T-helper 9 cell (primary cell): ENCODE results near the gene CCNY.
"Not testable (repeated sequence)": the region's sequence is repeated elsewhere in the genome, so short reads cannot be mapped to it uniquely, and the experiment has no call there.

ENCODE experiments used
- DNase-seq: peaks from one replicate; pipeline ENCODE4 v3.0.0-alpha.2; 2020

CCNY gene

GRCh38 chr10:35535136-35535535 is 198.8 kb downstream of the CCNY start:
- no peak for DNase-seq

GRCh38 chr10:35536789-35537188 is 200.5 kb downstream of the CCNY start:
- DNase-seq = no peak

- not testable (repeated sequence) for DNase-seq
Measured at GRCh38 chr10:35537925-35538324, 201.6 kb downstream of the CCNY start.

GRCh38 chr10:35540296-35541164 is 204.2 kb downstream of the CCNY start:
- DNase-seq = no peak

DNA sequence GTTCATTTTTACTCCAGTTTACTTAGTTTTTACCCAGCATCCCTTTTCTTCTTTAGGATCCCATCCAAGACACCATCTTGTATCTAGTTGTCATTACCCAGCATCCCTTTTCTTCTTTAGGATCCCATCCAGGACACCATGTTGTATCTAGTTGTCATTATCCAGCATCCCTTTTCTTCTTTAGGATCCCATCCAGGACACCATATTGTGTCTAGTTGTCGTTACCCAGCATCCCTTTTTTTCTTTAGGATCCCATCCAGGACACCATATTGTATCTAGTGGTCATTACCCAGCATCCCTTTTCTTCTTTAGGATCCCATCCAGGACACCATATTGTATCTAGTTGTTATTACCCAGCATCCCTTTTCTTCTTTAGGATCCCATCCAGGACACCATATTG is 205.4 kb downstream of the CCNY start:
- no peak for DNase-seq

GRCh38 chr10:35542303-35542702 is 206.0 kb downstream of the CCNY start:
- no peak for DNase-seq

DNA sequence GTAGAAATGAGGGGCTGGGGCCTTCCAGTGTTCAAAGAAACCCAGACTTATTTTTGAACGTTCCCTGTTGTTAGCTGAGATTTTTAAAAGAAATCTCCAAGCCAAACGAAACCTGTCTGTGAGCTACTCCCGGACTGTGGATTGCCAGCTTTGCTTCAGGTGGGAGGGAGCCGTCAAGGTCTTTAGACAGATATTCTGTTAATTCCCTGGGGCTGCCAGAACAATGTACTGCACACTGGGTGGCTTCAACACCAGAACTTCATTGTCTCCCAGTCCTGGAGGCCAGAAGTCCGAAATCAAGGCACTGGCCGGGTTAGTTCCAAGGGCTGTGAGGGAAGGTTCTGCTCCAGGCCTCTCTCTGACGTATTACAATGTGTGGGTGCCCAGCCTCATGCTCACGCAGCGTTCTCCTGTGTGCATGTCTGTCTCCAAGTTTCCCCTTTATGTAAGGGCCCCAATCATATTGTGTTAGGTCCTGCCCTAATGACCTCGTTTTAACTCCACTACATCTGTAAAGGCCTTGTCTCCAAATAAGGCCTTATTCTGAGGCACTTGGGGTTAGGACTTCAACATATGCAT is 208.9 kb downstream of the CCNY start:
- DNase-seq = no peak

DNA sequence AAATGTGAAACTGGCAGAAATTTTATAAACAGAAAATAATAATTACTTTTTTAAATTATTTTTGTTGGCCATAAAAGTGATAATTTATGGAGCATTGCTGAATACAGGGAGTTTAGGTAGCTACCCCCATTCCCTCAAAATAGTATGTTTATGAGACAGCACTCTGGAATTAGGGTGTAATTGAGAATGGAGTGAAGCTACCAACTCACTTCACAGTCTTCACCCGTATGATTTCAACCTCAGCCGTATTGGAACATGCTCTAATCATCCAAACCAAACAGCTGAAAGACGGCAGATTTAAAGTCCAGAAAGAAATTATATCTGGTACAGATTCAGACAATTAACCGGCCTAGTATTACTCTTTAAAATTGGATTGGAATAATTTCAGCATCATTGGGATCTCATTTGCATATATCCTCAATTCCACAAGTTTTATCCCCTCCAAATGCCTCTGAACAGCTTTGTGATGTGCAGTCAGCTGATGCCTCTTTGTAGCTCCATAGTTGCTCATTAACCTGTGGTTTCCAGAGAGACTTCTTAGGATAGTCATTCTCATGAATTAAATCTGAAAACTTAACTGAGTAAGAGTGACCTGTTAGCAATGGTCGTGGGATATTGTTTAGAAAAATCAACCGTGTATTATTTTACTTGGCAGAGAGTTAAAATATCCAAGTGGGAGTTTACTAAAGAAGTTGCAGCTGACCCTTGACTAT is 209.7 kb downstream of the CCNY start:
- no peak for DNase-seq

DNA sequence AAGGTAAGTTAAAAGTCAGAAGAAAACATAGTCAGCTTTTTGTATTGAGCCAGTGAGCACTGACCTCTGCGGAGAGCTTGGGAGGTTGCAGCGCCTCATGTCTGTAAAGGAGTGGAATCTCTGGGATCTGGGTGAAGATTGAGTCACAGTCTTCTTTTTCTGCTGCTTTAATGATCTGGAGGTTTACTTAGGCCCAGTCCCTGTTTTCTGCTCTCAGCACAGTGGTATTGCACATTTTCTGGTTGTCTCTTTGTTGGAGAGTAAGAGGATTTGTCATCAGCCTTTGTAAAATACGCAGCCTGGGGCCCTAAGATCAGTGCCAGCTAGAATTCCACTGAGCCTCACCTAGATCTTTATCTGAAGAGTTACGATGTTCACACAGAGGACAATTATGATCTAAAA is 210.5 kb downstream of the CCNY start:
- no peak for DNase-seq

DNA sequence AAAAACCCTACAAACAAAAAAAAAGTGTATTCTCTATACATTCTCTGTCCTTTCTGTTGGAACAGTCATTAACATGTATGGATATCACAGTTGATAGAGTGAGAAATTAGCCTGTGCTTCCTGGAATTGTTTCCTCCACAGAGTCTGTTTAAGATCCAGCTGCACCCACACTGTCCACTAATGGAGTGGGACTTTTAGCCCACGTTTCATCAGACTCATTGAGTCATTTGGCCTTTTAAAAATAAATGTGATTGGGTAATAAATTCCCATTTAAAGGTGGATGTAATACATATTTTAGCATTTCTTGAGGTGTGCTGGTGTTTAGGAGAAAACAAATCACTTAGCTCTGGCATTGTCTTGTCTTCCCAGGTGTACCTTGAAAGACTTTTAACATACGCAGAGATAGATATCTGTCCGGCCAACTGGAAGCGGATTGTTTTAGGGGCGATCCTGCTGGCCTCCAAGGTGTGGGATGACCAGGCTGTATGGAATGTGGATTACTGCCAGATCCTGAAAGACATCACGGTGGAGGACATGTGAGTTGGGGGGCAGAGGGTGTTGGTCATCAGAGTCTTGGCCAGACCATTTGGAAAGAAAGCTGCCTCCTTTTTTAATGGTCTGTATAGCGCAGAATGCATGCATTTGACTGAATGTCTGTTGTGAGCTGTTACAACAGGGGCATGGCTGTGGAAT is 216.5 kb downstream of the CCNY start:
- no peak for DNase-seq

DNA sequence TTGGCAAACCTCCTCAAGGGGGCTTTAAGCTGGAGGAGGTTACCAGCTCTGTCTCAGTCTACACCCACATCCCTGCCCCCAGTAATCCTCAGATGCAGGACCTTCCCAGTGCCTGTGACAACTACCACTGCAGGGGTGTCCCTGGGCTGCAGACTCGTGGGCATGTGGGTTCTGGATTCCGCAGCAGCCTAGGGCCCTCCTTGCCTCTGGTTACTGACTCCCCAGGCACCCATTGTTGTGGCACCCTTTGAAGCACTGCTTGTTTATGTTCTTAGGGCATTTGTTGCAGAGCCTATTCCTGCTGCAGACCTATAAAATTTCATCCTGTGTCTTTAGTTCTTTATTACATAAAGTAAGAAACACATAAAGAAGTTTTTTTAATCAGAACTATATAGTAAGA is 217.7 kb downstream of the CCNY start:
- DNase-seq = no peak

DNA sequence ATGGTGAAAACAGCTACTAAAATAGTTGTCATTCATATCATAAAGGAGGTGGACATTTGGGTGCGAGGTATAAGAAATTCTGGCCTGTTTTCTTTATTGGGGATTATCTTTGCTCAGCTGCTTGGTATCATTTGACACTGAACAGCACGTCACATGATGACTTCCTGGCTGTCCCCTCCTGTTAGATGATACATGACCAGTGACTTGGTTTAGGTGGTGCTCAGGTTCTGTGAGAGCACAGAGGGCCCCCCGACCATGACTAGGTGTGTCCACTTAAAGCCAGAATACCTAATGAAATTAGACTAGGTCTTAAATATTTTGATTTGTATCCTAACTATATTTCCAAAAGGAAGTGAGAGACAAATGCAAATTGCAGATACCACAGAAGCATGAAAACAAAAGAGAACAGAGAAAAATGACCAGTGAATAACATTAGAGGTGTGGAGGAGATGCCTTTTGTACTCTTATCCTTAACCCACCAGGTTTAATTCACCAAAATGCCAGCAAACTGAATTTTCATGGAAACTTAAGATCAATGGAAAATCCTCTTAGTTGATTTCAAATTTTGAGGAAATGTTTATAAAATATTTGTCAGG is 218.2 kb downstream of the CCNY start:
- DNase-seq = no peak

- no peak for DNase-seq
Measured at GRCh38 chr10:35555962-35556930, 219.9 kb downstream of the CCNY start.

- DNase-seq = no peak
Measured at GRCh38 chr10:35558276-35558675, 222.0 kb downstream of the CCNY start.

DNA sequence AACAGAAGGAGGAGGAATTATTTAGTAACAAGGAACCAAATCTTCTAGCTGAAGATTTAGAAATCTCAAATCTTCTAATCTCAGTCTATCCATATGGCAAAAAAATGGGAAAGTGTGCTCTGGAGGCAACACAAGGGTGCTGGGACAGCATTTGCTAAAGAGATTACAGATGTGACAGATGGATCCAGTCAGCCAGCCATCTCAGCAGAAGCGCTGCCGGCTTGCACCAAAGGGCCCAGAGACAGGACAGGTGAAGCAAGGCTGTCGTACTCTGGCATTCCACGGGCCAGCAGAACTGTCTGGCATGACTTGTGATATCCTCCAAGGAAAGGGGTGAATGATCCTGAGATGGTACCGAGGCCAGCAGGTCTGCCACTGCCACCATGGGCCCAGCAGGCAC is 223.1 kb downstream of the CCNY start:
- DNase-seq = no peak

DNA sequence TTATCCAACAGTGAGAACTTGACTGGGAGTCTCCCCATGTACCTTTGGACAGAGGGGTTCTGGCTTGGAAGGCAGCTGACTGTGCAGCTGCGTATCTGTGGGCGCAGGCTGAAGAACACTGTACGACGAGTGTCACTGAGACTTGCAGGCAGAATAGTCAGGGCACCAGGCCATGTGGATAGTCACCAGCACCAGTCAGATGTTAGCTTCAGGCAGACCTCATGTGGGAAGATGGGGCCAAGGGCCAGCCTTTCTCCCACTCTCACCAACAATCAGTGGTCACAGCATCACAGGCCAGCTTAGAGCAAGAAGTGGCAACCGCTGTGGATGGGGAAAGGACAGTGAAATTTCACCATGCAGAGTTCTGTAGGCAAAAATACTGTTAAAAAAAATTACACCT is 225.4 kb downstream of the CCNY start:
- no peak for DNase-seq

DNA sequence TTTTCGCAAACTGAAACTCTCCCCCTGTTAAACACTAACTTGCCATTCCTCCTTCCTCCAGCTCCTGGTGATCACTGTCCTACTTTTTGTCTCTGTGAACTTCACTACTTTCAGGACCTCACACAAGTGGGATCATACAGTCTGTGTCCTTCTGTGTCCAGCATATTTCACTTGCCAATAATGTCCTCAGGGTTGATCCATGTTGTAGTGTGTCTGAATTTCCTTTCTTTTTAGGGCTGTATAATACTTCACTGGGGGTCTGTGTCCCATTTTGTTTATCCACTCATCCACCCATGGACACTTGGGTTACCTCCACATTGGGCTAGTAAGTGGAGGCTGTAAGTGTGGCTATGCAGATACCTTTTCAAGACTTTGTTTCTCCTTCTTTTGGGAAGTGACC is 226.1 kb downstream of the CCNY start:
- DNase-seq = no peak

DNA sequence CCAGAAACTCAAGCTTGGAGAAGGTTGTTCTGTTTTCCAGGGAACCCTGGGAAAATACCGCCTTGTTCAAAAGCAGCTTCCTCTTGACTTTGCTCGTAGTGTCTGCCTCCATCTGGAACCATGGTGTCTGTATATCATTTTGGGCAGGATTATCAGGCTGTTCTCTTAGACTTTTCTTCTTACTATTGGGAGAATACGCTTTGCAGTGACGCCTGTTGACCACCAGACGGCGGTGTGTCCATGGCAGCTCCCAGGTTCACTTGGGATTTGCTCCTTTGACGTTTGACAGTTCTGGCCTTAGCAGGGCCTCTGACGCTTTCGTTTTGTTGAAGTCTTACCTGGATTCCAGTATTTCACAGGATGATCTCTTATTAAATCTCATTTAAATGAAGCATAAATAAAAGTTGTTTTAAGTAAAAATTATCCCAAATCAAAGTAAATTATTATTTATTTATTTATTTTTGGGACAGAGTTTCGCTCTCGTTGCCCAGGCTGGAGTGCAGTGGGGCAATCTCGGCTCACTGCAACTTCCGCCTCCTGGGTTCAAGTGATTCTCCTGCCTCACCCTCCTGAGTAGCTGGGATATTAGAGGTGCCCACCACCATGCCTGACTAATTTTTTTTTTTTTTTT is 227.1 kb downstream of the CCNY start:
- DNase-seq = peak; percentile 26

DNA sequence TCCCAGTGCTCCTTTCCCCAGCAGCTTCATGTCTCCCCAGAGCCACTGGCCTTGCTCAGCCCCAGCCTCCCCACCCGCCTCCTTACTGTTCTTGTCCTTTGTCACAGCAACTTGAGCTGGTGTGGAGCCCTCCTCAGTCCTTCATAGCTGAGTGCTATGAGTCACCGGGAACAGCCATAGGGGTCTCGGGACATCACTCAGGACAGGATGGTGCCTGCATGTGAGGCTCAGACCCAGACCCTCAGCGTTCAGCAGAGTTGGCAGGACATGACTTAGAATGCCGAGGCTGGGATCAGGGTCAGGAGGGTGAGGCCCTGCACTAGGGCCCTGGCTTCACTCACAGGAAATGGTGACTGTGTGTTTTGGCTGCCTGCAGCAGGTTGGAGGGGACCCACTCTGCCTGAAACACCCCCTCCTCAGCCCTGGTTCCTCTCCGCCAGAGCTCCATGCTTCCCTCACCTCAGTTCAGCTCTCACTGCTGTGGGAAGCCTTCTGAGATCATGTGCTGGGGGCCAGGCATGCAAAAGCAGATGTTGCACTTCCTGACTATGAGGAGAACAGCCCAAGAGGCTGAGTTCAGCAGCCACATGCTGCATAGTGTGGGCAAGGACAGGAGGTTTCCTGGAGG is 228.1 kb downstream of the CCNY start:
- no peak for DNase-seq

DNA sequence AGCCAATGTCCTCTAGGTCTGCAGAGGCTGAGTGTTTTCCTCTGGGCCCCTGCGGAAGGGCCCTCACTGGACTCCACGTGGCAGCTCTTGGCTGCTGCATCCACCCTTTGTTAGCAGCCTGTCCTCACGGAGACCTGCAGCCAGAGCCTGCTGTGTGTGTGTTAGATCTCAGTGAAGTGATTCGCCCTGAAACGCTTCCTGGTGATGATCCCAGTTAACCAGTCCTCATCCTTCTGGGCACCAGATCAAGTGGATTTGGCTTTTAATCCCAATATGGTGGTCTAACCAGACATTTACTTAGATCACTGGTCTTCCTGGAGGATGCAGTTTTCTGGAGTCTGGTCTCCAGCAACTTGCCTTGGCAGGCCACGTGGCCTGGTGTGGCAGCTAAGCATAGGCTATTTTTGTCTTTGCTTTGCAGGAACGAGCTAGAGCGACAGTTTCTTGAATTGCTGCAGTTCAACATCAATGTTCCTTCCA is 229.3 kb downstream of the CCNY start:
- no peak for DNase-seq

DNA sequence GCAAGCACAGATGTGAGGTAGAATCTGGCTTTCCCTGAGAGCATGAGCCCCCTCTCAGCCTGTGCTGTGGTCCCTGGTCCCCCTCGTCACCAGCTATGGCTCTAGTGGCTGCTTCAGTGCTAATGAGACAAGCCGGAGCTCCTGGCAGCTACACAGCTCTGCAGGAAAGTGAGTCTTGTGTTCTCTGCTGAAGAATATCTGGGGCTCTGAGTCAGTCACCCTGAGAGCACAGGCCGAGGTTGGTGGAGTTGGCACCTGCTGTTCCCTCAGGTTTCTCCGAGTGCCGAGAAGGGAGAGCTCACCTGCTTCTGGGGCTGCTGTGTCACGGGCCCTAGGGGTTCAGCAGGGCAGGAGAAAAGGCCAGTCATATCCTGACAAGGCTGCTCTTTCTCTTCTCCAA is 231.6 kb downstream of the CCNY start:
- DNase-seq = no peak
